ENCODE data around the gene UROC1. TPM values are rescaled to one million over a fixed set of nuclear protein-coding genes. Genes with fewer than 3 reads are reported as not detected.

The UROC1 gene
- total and polyA plus RNA-seq, 12 donors, result 0.01 TPM; not detected in 11

GRCh38 chr3:126557415-126557745, 39.8 kb upstream of the UROC1 start:
- ATAC-seq (no peak), DNase-seq (no peak)
- intact Hi-C loops (cut with DNase I), result no loop called here
- Histone ChIP-seq H3K4me3 (no peak overlapping the region), H3K36me3 (no peaks in the 10 kb centered on the region), H3K27ac (no peak overlapping the region), H3K9me3 (peaks cover 0 to 14% (median 0%) of the 10 kb centered on the region in 11 donors), H3K27me3 (no peaks in the 10 kb centered on the region), H3K4me1 (no peaks in the 10 kb centered on the region)
- 95 to 96% methylated on average over 11 of the region's 11 CpGs for WGBS, 2 donors
- TF ChIP-seq, protein P1, sequence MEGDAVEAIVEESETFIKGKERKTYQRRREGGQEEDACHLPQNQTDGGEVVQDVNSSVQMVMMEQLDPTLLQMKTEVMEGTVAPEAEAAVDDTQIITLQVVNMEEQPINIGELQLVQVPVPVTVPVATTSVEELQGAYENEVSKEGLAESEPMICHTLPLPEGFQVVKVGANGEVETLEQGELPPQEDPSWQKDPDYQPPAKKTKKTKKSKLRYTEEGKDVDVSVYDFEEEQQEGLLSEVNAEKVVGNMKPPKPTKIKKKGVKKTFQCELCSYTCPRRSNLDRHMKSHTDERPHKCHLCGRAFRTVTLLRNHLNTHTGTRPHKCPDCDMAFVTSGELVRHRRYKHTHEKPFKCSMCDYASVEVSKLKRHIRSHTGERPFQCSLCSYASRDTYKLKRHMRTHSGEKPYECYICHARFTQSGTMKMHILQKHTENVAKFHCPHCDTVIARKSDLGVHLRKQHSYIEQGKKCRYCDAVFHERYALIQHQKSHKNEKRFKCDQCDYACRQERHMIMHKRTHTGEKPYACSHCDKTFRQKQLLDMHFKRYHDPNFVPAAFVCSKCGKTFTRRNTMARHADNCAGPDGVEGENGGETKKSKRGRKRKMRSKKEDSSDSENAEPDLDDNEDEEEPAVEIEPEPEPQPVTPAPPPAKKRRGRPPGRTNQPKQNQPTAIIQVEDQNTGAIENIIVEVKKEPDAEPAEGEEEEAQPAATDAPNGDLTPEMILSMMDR (IDR thresholded peaks at IDR 0.05), result no peak

- no peaks in the 10 kb centered on the region for H3K4me1 ChIP-seq
- intact Hi-C loops (cut with DNase I), result no loop called here
- H3K36me3 ChIP-seq, result no peaks in the 10 kb centered on the region
- peaks cover 0 to 9% (median 0%) of the 10 kb centered on the region in 11 donors for H3K9me3 ChIP-seq
- ATAC-seq (no peak), DNase-seq (no peak)
- no peak overlapping the region for H3K27ac ChIP-seq
- 89 to 91% methylated on average over 8 of the region's 8 CpGs for WGBS, 2 donors
- TF ChIP-seq, protein P1 (IDR thresholded peaks at IDR 0.05), result no peak
- no peak overlapping the region for H3K4me3 ChIP-seq
- no peaks in the 10 kb centered on the region for H3K27me3 ChIP-seq
Measured at GRCh38 chr3:126556637-126557414, 39.3 kb upstream of the UROC1 start.

GRCh38 chr3:126555795-126556636, 38.4 kb upstream of the UROC1 start:
- intact Hi-C loops (cut with DNase I), result no loop called here
- Histone ChIP-seq H3K27ac (no peak overlapping the region), H3K4me3 (no peak overlapping the region), H3K27me3 (no peaks in the 10 kb centered on the region), H3K4me1 (no peaks in the 10 kb centered on the region), H3K36me3 (no peaks in the 10 kb centered on the region), H3K9me3 (peaks cover 0 to under 1% (median 0%) of the 10 kb centered on the region in 11 donors)
- ATAC-seq (no peak), DNase-seq (no peak)
- 75 to 77% methylated on average over 10 of the region's 10 CpGs for WGBS, 2 donors
- TF ChIP-seq, protein P1 (IDR thresholded peaks at IDR 0.05), result no peak

GRCh38 chr3:126554560-126555525, 37.3 kb upstream of the UROC1 start:
- DNase-seq, result no peak
- Histone ChIP-seq H3K36me3 (no peaks in the 10 kb centered on the region), H3K27me3 (no peaks in the 10 kb centered on the region), H3K27ac (no peak overlapping the region), H3K4me3 (no peak overlapping the region), H3K4me1 (peaks cover 0 to 4% (median 0%) of the 10 kb centered on the region in 9 donors), H3K9me3 (no peaks in the 10 kb centered on the region)
- 83 to 84% methylated on average over 19 of the region's 19 CpGs for WGBS, 2 donors
- TF ChIP-seq, protein P1 (IDR thresholded peaks at IDR 0.05), result no peak
- intact Hi-C loops (cut with DNase I), result no loop called here
- ATAC-seq, result no peak
